Measurements from ENCODE around the gene DDT.
"Not testable (repeated sequence)": the region's sequence is repeated elsewhere in the genome, so short reads cannot be mapped to it uniquely, and the experiment has no call there.

The DDT gene

DNA sequence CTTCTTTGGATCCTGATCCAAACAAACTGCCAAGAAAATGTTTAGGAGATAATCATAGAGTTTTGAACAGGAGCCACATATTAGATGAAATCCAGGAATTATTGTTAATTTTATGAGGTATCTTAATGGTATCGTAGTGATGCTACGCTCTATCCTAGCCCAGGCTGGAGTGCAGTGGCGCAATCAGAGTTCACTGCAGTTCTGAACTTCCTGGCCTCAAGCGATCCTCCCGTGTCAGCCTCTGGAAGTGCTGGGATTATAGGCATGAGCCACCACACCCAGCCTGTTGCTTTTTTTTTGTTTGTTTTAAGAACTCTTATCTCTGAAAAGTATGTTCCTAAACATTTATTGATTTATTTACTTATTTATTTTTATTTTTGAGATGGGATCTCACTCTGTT lies 28.6 kb upstream of the DDT start:
- H3K9me3 ChIP-seq (ENCODE audit: insufficient read depth, low read length) = no peaks in the 10 kb centered on the region
- H3K4me1 ChIP-seq (ENCODE audit: insufficient read depth, insufficient read length) = peaks cover 6% of the 10 kb centered on the region
- H3K4me3 ChIP-seq (ENCODE audit: insufficient read length, low read depth) = no peak overlapping the region
- H3K9ac ChIP-seq (ENCODE audit: insufficient read length, low read depth) = no peak overlapping the region
- no peaks in the 10 kb centered on the region for H3K27me3 ChIP-seq (ENCODE audit: insufficient read depth, insufficient read length)
- no peak for DNase-seq (ENCODE audit: low read depth, low spot score)
- H3K36me3 ChIP-seq (ENCODE audit: insufficient read depth, insufficient read length, low read length) = no peaks in the 10 kb centered on the region
- TF ChIP-seq YY1 (IDR thresholded peaks at IDR 0.05; ENCODE audit: insufficient read depth, insufficient read length) (no peak), SUZ12 (IDR thresholded peaks at IDR 0.05; ENCODE audit: extremely low read depth, insufficient read depth, insufficient read length) (no peak), ZNF274 (IDR thresholded peaks at IDR 0.05; ENCODE audit: low read depth, low read length) (no peak)

DNA sequence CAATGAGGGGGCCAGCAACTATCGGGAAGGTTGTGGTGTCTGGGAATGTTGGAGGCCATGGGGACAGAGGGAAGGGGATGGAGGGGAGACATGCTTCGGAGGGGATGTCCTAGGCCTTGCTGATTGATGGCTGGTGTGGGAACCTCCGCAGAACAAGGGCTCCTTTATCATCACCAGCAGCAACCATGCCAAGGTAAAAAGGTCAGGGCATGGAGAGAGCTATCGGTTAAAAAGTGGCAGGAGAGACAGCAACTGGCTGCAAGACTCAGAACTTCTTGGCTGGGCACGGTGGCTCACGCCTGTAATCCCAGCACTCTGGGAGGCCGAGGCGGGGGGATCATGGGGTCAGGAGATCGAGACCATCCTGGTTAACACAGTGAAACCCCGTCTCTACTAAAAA lies 28.0 kb upstream of the DDT start:
- no peak for TF ChIP-seq YY1 (IDR thresholded peaks at IDR 0.05; ENCODE audit: insufficient read depth, insufficient read length)
- TF ChIP-seq SUZ12 (IDR thresholded peaks at IDR 0.05; ENCODE audit: extremely low read depth, insufficient read depth, insufficient read length) = no peak
- no peak for TF ChIP-seq ZNF274 (IDR thresholded peaks at IDR 0.05; ENCODE audit: low read depth, low read length)
- Histone ChIP-seq H3K9me3 (ENCODE audit: insufficient read depth, low read length) (no peaks in the 10 kb centered on the region), H3K4me3 (ENCODE audit: insufficient read length, low read depth) (no peak overlapping the region), H3K36me3 (ENCODE audit: insufficient read depth, insufficient read length, low read length) (no peaks in the 10 kb centered on the region), H3K27me3 (ENCODE audit: insufficient read depth, insufficient read length) (no peaks in the 10 kb centered on the region), H3K4me1 (ENCODE audit: insufficient read depth, insufficient read length) (peaks cover 6% of the 10 kb centered on the region), H3K9ac (ENCODE audit: insufficient read length, low read depth) (no peak overlapping the region)
- no peak for DNase-seq (ENCODE audit: low read depth, low spot score)

DNA sequence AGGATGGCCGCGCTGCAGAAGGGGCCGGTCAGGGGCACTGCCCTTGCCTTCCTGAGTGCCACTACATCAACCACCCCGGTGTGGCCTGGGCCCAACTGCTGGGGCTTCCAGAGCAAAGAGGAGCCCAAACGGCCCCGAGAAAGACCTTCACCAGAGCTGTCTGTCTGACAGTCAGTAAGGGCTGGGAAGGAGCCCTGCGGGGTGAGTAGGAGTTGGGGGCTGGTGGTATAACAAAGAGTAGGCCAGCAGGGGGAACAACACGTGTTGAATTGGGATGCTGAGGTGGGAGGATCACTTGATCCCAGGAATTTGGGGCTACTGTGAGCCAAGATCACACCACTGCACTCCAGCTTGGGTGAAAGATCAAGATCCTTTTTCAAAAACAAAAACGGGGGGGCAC lies 27.1 kb upstream of the DDT start:
- TF ChIP-seq ZNF274 (IDR thresholded peaks at IDR 0.05; ENCODE audit: low read depth, low read length) (no peak), YY1 (IDR thresholded peaks at IDR 0.05; ENCODE audit: insufficient read depth, insufficient read length) (no peak), SUZ12 (IDR thresholded peaks at IDR 0.05; ENCODE audit: extremely low read depth, insufficient read depth, insufficient read length) (no peak)
- Histone ChIP-seq H3K9ac (ENCODE audit: insufficient read length, low read depth) (no peak overlapping the region), H3K27me3 (ENCODE audit: insufficient read depth, insufficient read length) (no peaks in the 10 kb centered on the region), H3K4me3 (ENCODE audit: insufficient read length, low read depth) (no peak overlapping the region), H3K36me3 (ENCODE audit: insufficient read depth, insufficient read length, low read length) (no peaks in the 10 kb centered on the region), H3K4me1 (ENCODE audit: insufficient read depth, insufficient read length) (peaks cover 6% of the 10 kb centered on the region), H3K9me3 (ENCODE audit: insufficient read depth, low read length) (no peaks in the 10 kb centered on the region)
- peak; percentile 5 for DNase-seq (ENCODE audit: low read depth, low spot score)

DNA sequence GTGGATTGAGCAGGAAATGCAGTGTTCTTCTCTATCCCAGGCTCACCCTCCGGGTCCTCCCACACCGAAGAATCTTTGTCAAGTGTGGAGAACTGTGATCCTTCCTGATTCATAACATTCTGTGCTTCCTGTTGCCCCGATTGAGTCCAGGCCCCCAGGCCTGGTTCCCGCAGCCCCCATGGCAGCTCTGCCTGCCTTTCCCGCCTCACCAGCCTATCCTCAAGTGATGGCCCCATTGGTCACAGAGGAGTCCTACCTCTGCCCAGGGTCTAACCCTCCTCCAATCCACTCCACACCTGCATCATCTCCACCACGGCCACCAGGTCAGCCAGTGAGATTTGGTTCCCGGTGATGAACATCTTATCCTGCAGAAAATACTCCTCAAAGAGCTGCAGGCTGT lies 25.5 kb upstream of the DDT start:
- H3K9me3 ChIP-seq (ENCODE audit: insufficient read depth, low read length); H3K27me3 ChIP-seq (ENCODE audit: insufficient read depth, insufficient read length); H3K36me3 ChIP-seq (ENCODE audit: insufficient read depth, insufficient read length, low read length); H3K4me3 ChIP-seq (ENCODE audit: insufficient read length, low read depth); DNase-seq (ENCODE audit: low read depth, low spot score); H3K4me1 ChIP-seq (ENCODE audit: insufficient read depth, insufficient read length); H3K9ac ChIP-seq (ENCODE audit: insufficient read length, low read depth): not testable (repeated sequence)

GRCh38 chr22:23997092-23997491 lies 22.9 kb upstream of the DDT start:
- no peak overlapping the region for H3K9ac ChIP-seq (ENCODE audit: insufficient read length, low read depth)

DNA sequence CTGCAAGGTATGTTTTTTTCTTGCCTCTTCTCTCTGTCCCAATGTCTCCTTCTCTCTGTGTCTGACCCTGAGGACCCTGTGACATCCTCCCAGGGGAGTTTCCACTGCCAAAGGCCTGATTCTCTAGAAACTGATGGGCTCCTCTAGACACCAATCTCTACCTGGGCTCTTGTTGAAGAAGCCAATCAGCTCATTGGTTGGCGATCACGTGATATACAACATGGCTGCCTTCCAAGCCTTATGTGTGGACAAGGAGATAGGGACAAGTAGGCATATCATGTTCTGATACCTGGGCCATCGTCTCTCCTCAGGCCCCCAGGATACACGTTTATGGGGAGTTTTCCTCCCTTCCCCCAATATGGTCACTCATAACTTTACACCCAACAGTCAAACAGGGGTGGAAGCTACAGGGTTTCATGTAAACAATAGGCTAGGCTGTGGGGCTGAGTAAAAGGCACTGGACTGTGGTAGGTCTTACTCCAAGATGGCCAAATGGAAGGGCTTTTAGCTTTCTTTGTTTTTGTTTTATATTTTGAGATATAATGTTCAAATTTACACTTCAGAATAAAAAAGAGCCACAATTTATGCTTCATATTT lies 19.4 kb upstream of the DDT start:
- H3K36me3 ChIP-seq (ENCODE audit: insufficient read depth, insufficient read length, low read length); H3K4me1 ChIP-seq (ENCODE audit: insufficient read depth, insufficient read length); H3K9ac ChIP-seq (ENCODE audit: insufficient read length, low read depth); H3K27me3 ChIP-seq (ENCODE audit: insufficient read depth, insufficient read length); H3K4me3 ChIP-seq (ENCODE audit: insufficient read length, low read depth); DNase-seq (ENCODE audit: low read depth, low spot score); H3K9me3 ChIP-seq (ENCODE audit: insufficient read depth, low read length): not testable (repeated sequence)

More at GRCh38 chr22:23997092-23997491, 22.9 kb upstream of the DDT start:
- Histone ChIP-seq H3K27me3 (ENCODE audit: insufficient read depth, insufficient read length) (no peaks in the 10 kb centered on the region), H3K9me3 (ENCODE audit: insufficient read depth, low read length) (no peaks in the 10 kb centered on the region), H3K4me3 (ENCODE audit: insufficient read length, low read depth) (no peak overlapping the region), H3K36me3 (ENCODE audit: insufficient read depth, insufficient read length, low read length) (no peaks in the 10 kb centered on the region), H3K4me1 (ENCODE audit: insufficient read depth, insufficient read length) (peaks cover 2% of the 10 kb centered on the region)
- TF ChIP-seq ZNF274 (IDR thresholded peaks at IDR 0.05; ENCODE audit: low read depth, low read length) = no peak
- TF ChIP-seq SUZ12 (IDR thresholded peaks at IDR 0.05; ENCODE audit: extremely low read depth, insufficient read depth, insufficient read length) = no peak
- TF ChIP-seq YY1 (IDR thresholded peaks at IDR 0.05; ENCODE audit: insufficient read depth, insufficient read length) = no peak
- no peak for DNase-seq (ENCODE audit: low read depth, low spot score)

- not testable (repeated sequence) for H3K4me1 ChIP-seq (ENCODE audit: insufficient read depth, insufficient read length); H3K9me3 ChIP-seq (ENCODE audit: insufficient read depth, low read length); H3K9ac ChIP-seq (ENCODE audit: insufficient read length, low read depth); H3K27me3 ChIP-seq (ENCODE audit: insufficient read depth, insufficient read length); H3K36me3 ChIP-seq (ENCODE audit: insufficient read depth, insufficient read length, low read length); DNase-seq (ENCODE audit: low read depth, low spot score); H3K4me3 ChIP-seq (ENCODE audit: insufficient read length, low read depth)
These were observed 18.8 kb upstream of the DDT start for GRCh38 chr22:23993080-23993479.

DNA sequence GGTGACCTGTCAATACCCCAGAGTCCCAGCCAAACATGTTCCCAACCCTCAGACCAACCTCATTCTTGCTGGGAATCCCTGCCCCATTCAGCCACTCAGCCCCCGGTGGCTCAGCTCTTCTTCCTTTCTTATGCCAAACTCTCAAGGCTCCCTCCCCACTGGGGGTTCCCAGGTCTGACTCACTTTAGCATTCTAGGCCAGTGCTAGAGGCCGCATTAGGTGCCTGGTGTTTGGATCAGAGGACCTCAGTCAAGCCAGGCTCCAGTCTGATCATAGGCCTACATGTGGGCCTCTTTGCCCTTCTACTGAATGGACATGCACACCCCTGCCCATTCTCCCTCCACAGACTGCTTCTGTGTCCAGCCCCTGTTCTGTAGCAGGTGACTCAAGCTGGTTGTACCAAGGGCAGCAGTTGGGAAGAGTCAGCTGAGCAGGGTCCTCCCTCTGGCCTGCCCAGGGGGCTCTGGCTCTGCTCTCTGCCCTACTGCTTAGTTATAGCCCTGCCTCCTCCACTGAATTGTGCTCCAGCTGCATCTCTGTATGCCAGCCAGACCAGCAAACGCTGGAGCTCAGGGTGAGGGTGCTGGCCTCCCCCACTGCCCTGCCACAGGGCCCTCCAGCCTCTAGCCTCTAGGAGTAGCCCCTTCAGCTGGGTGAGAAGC lies 15.5 kb upstream of the DDT start:
- H3K4me1 ChIP-seq (ENCODE audit: insufficient read depth, insufficient read length); H3K4me3 ChIP-seq (ENCODE audit: insufficient read length, low read depth); H3K36me3 ChIP-seq (ENCODE audit: insufficient read depth, insufficient read length, low read length); H3K27me3 ChIP-seq (ENCODE audit: insufficient read depth, insufficient read length); H3K9ac ChIP-seq (ENCODE audit: insufficient read length, low read depth); H3K9me3 ChIP-seq (ENCODE audit: insufficient read depth, low read length): not testable (repeated sequence)
- DNase-seq (ENCODE audit: low read depth, low spot score) = peak; percentile 42

DNA sequence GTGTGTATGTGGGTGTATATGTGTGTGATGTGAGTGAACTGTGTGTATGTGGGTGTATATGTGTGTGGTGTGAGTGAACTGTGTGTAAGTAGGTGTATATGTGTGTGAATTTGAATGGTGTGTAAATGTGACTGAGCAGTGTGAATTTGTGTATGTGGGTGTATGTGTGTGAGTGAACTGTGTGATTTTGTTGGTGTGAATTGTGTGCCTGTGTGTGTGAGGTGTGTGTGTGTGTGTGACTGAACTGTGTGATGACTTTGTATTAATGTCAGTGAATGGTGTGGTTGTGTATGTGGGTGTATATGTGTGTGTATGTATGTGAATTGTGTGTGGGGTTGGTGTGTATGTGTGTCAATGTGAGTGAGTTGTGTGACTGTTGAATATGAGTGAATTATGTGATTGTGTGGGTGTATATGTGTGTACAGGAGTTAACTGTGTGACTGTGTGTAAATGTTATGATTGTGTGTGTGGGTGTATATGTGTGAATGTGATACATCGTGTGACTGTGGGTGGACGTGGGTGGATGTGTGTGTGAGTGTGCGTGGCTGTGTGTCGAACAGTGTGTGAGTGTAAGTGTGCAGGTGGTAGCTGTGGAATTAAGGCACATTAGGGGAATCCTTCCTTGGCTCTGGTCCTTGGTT lies 12.4 kb upstream of the DDT start:
- not testable (repeated sequence) for H3K9ac ChIP-seq (ENCODE audit: insufficient read length, low read depth); H3K9me3 ChIP-seq (ENCODE audit: insufficient read depth, low read length); H3K36me3 ChIP-seq (ENCODE audit: insufficient read depth, insufficient read length, low read length); H3K4me3 ChIP-seq (ENCODE audit: insufficient read length, low read depth); H3K4me1 ChIP-seq (ENCODE audit: insufficient read depth, insufficient read length); H3K27me3 ChIP-seq (ENCODE audit: insufficient read depth, insufficient read length); DNase-seq (ENCODE audit: low read depth, low spot score)

- not testable (repeated sequence) for H3K9me3 ChIP-seq (ENCODE audit: insufficient read depth, low read length); H3K9ac ChIP-seq (ENCODE audit: insufficient read length, low read depth); DNase-seq (ENCODE audit: low read depth, low spot score); H3K4me1 ChIP-seq (ENCODE audit: insufficient read depth, insufficient read length); H3K4me3 ChIP-seq (ENCODE audit: insufficient read length, low read depth); H3K27me3 ChIP-seq (ENCODE audit: insufficient read depth, insufficient read length); H3K36me3 ChIP-seq (ENCODE audit: insufficient read depth, insufficient read length, low read length)
These were observed 11.8 kb upstream of the DDT start for GRCh38 chr22:23986089-23986488.

All from NT2/D1 (cell line).